Esophagus squamous epithelium (tissue), 4 donors: ENCODE results near the gene TMEM175.

ENCODE experiments used
- POLR2A ChIP-seq, 4 donors: fragments of 450-650 bp; IDR thresholded peaks; one replicate each; pipeline ENCODE4 v1.6.1; 2017; ENCODE audit warnings: antibody characterized with exemption in 4 of 4, mild to moderate bottlenecking in 4 of 4, moderate library complexity in 3 of 4
- TF ChIP-seq, protein P1 (sequence below), 6 experiments: fragments of 450-650 bp in 4 of 6; fragments of 200-600 bp in 2 of 6; sonication (generic) in 2 of 6; IDR thresholded peaks; one replicate each; pipeline ENCODE4 v1.5.1; 2016 to 2019; ENCODE audit warnings: antibody characterized with exemption in 6 of 6, mild to moderate bottlenecking in 4 of 6, moderate library complexity in 4 of 6

DNA sequence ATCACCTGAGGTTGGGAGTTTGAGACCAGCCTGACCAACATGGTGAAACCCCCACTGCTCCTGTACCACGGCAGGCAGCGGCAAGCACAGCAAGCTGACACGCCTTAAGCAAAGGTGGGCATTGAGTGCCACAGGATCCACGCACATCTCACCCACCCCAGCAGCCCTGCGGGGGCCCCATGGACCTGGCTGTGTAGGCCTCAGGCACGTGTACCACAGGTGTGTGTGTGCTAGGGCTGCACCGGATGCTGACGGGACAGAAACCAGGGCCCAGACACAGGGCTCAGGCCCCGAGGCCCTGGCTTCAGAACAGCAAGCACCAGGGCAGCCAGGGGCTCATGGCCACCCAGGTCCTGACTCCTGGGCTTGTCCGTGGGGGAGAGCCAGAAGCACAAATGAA, 46.9 kb upstream of the TMEM175 start:
- no peak for TF ChIP-seq POLR2A (IDR thresholded peaks at IDR 0.05)
- TF ChIP-seq, protein P1, sequence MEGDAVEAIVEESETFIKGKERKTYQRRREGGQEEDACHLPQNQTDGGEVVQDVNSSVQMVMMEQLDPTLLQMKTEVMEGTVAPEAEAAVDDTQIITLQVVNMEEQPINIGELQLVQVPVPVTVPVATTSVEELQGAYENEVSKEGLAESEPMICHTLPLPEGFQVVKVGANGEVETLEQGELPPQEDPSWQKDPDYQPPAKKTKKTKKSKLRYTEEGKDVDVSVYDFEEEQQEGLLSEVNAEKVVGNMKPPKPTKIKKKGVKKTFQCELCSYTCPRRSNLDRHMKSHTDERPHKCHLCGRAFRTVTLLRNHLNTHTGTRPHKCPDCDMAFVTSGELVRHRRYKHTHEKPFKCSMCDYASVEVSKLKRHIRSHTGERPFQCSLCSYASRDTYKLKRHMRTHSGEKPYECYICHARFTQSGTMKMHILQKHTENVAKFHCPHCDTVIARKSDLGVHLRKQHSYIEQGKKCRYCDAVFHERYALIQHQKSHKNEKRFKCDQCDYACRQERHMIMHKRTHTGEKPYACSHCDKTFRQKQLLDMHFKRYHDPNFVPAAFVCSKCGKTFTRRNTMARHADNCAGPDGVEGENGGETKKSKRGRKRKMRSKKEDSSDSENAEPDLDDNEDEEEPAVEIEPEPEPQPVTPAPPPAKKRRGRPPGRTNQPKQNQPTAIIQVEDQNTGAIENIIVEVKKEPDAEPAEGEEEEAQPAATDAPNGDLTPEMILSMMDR (IDR thresholded peaks at IDR 0.05), result no peak
